Bladder microvascular endothelial cell (primary cell): ENCODE results near the gene AGAP3. TPM values are rescaled to one million over a fixed set of nuclear protein-coding genes. Genes with fewer than 3 reads are reported as not detected.

Experiments
- total RNA-seq: library from RNA; depleted of rRNA; stranded (reverse); fragments of >200 nt; gene quantifications from 2 replicates; pipeline ENCODE4 v1.2.3, GENCODE V29; 2014

Gene AGAP3
- 51.2 and 63.9 TPM in 2 replicates for total RNA-seq

GRCh38 chr7:151085691-151086620 lies at the start of gene AGAP3:
AGAP3 (plus strand) TSS chr7:151086475; CDS start chr7:151086742, 267 bp downstream.

GRCh38 chr7:151047976-151048815 lies 38.1 kb upstream of the AGAP3 start, which contains the start of gene ASIC3:
ASIC3 (plus strand) TSS chr7:151048531; CDS start chr7:151048886, 355 bp downstream.

GRCh38 chr7:151057506-151057988 lies 28.7 kb upstream of the AGAP3 start, which contains the start of gene CDK5:
CDK5 (minus strand) TSS chr7:151057897; CDS start chr7:151057848, 49 bp downstream.

GRCh38 chr7:151059367-151060112 lies 26.7 kb upstream of the AGAP3 start, which contains the start of gene SLC4A2:
SLC4A2 (plus strand) TSS chr7:151059589; CDS start chr7:151061988, 2,399 bp downstream.

GRCh38 chr7:151080522-151081169 lies 5.6 kb upstream of the AGAP3 start, which contains the start of gene FASTK:
FASTK (minus strand) TSS chr7:151080809; CDS start chr7:151080766, 43 bp downstream.

GRCh38 chr7:151083071-151083823 lies 3.0 kb upstream of the AGAP3 start, which contains the start of gene TMUB1:
TMUB1 (minus strand) TSS chr7:151083493; CDS start chr7:151082563, 930 bp downstream.

GRCh38 chr7:151167197-151167961 lies 81.1 kb downstream of the AGAP3 start, which contains the start of gene GBX1:
GBX1 (minus strand) TSS chr7:151167694; CDS start chr7:151167548, 146 bp downstream.

GRCh38 chr7:151186640-151187408 lies 100.5 kb downstream of the AGAP3 start, which contains the start of gene ASB10:
ASB10 (minus strand) TSS chr7:151187250; CDS start chr7:151187130, 120 bp downstream.

Other genes with a start within 250 kb of the AGAP3 start
- gene AOC1, start 234.0 kb upstream of the AGAP3 start, total RNA-seq, result not detected in 2 replicates
- gene KCNH2, start 108.2 kb upstream of the AGAP3 start, total RNA-seq, result 0.06 TPM in 1 of 2 replicates, not detected in the other
- 20.9 and 58.7 TPM in 2 replicates for gene NOS3, start 95.5 kb upstream of the AGAP3 start, total RNA-seq
- 0.19 TPM in 1 of 2 replicates, not detected in the other for gene ATG9B, start 62.0 kb upstream of the AGAP3 start, total RNA-seq
- 14.6 and 26.1 TPM in 2 replicates for gene ABCB8, start 58.0 kb upstream of the AGAP3 start, total RNA-seq
- 0.16 and 0.44 TPM in 2 replicates for gene ASIC3, start 37.9 kb upstream of the AGAP3 start, total RNA-seq
- 16.8 and 18.6 TPM in 2 replicates for gene CDK5, start 28.6 kb upstream of the AGAP3 start, total RNA-seq
- 59.6 and 131 TPM in 2 replicates for gene SLC4A2, start 26.9 kb upstream of the AGAP3 start, total RNA-seq
- 38.2 and 54.8 TPM in 2 replicates for gene FASTK, start 5.7 kb upstream of the AGAP3 start, total RNA-seq
- gene TMUB1, start 3.0 kb upstream of the AGAP3 start, total RNA-seq, result 16.5 and 16.8 TPM in 2 replicates
- gene GBX1, start 81.2 kb downstream of the AGAP3 start, total RNA-seq, result not detected in 2 replicates
- not detected in 2 replicates for gene ASB10, start 100.8 kb downstream of the AGAP3 start, total RNA-seq
- gene H2BK1, start 124.0 kb downstream of the AGAP3 start, total RNA-seq, result not detected in 2 replicates
- gene ABCF2, start 140.7 kb downstream of the AGAP3 start, total RNA-seq, result 44.2 and 53.0 TPM in 2 replicates
- 28.3 and 62.9 TPM in 2 replicates for gene CHPF2, start 146.0 kb downstream of the AGAP3 start, total RNA-seq
- 0.97 and 1.9 TPM in 2 replicates for gene SMARCD3, start 162.2 kb downstream of the AGAP3 start, total RNA-seq